Left lobe of liver (tissue), 2 donors: ENCODE measurements around the gene CNKSR2. TPM values are rescaled to one million over a fixed set of nuclear protein-coding genes. Genes with fewer than 3 reads are reported as not detected.

Experiments used
- ATAC-seq: fragments of 200-7000 bp; cut with Tn5 transposase; one replicate; pipeline ENCODE4 v1.9.1; 2020; ENCODE audit warnings: mild to moderate bottlenecking, moderate library complexity
- DNase-seq: peaks from one replicate; pipeline ENCODE4 v3.0.0-alpha.2; 2020; ENCODE audit warnings: low spot score
- total RNA-seq: library from RNA; stranded (reverse); gene quantifications from one replicate; pipeline ENCODE4 v1.2.1, GENCODE V29; 2021
- donor health status: DM: no; HTN: no; CAD: no; lungs with moderate emphysema.
- donor health status: DM: no; HTN: yes; CAD: no.

CNKSR2 gene
- total RNA-seq, 1 donor from 2014 or later = 2.2 TPM

DNA sequence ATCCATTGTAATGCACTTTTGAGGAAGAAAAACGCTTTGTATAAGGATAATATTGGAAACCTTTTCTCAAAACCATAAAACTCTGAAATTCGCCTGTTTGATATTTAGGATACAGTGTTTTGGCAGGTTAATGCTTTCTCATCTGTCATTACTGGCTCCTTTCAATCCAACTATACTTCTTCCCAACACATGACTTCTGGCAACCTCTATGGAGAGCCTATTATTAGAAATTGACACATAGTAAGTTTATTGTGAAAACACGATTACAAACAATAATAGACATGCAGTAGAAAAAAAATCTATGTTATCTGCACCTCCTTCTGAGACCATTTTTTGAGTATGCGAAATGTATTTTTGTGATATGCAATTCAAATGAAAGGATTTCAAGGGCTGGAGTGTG, 288.5 kb downstream of the CNKSR2 start:
- ATAC-seq = no peak
- DNase-seq = no peak

DNA sequence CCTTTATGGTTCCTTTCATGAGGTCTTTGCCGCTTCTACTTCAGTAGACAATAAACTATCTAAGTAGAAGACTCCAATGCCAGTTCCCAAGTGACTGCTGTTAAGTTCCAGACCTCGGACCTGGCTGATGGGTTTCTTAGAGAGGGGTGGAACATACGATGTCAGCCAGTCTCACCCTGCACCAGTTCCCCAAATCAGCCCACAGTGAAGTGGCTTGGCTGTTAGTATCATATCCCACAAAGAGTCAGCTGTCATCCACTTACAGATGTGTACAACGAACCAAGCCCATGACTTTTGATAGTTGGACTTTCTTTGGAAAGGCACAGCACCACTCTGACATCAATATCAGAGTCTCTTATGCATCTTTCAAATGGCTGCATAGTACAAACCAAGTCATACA, 292.0 kb downstream of the CNKSR2 start:
- DNase-seq = no peak
- no peak for ATAC-seq

DNA sequence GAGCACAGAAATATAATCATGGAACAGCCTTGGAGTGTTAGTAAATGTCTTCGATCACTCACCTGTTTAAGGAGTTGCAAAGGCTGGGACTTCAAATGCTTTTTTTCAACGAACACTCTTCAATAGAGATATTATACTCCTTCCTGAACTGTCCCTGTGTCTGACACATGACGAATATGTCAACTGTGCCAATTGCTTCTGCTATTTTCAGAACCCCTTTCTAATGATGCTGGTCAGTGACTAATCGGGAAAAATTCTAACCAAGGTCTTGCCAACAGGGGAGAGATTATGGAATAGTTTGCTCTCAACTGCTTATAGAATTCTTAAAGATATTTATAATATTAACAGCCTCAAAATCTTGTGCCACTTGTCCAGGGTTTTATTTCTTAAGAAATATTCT, 292.5 kb downstream of the CNKSR2 start:
- DNase-seq (no peak), ATAC-seq (no peak)

DNA sequence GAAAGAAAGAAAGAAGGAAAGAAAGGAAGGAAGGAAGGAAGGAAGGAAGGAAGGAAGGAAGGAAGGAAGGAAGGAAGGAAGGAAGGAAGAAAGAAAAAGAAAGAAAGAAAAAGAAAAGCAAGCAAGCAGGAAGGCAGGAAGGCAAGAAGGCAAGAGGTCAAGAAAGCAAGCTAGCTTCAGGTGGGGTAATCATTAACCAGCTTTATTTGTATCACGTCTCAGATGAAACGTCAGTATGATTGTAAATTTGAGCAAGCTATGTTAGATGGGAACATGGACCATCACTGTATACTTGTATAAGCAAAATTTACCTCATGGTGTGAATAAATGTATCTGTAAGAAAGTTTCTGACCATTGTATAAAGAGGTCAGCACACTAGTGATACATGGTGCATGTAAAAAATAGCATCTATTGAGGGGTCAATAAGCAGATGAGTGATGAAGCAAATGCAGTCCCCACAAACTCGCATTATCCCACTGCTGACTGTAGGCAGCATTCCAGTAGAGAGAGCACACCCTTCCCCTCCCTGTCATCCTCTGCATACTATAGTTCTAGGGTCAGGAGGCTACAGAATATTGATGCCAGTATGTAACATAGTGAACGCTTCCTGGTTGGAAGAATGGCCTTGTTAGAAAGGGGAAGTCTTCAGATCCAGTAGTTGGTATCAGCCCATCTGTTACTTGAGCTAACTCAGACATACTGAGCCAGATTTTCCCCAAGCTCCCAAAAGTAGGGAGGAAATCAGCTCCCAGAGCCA, 300.4 kb downstream of the CNKSR2 start:
- no peak for ATAC-seq
- DNase-seq = no peak

DNA sequence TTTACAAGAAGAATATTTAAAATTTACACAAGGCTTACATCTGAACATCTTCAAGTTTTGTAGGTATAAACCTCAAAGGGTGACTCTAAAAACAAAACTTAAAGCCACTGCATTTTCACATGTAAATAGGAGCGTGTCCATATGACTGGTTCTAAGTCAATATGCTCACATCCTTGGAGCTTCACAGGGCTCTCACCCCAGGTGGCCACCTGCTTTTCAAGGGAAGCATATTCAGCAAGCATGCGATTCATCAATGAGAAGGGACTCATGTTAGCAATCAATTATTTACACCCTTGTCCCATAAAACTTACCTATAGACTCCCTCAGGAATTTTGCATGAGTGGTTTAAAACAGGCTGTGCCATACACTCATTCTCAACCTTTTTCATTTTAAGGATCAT, 301.7 kb downstream of the CNKSR2 start:
- ATAC-seq = no peak
- DNase-seq = no peak

DNA sequence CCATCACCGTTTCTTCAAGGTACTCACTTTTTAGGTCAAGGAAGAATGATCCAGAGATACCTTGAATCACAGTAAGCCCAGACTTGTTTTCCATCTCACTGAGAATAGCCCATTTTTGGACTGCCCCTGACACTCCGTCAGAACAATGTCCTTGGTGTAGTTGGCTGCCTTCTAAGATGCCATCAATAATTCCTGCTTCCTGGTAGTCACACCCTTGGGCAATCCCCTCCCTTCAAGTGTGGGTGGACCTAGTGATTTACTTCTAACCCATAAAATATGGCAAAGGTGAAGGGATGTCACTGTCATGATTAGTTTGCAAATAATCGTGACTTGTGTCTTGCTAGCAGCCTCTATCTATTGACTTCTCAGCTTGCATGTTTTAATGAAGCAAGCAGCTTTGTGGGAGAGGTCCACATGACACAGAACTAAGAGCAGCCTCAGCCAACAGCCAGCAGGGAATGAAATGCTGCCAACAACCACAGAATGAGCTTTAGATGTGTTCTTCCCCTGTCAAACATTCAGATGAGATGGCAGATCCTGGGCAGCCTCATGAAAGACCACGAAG, 303.9 kb downstream of the CNKSR2 start:
- ATAC-seq (no peak), DNase-seq (no peak)

DNA sequence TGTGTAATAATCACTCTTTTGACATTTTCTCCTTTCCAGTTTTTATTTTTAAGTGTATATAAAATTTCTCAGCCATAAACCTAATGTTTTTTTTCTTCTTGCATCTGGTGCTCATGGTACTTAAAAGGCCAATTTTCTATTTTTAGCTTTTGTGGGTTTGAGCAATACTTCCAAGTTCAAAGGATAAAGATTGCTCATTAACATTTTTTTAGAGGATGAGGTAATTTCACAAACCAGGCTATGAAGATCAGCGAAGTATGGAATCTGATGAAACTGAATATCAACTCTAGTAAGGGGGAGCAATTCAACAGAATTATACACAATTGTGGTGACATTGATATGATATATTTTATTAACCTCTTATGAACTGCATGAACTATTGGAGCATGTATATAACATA, 309.7 kb downstream of the CNKSR2 start:
- DNase-seq = no peak
- ATAC-seq = peak; percentile 23

DNA sequence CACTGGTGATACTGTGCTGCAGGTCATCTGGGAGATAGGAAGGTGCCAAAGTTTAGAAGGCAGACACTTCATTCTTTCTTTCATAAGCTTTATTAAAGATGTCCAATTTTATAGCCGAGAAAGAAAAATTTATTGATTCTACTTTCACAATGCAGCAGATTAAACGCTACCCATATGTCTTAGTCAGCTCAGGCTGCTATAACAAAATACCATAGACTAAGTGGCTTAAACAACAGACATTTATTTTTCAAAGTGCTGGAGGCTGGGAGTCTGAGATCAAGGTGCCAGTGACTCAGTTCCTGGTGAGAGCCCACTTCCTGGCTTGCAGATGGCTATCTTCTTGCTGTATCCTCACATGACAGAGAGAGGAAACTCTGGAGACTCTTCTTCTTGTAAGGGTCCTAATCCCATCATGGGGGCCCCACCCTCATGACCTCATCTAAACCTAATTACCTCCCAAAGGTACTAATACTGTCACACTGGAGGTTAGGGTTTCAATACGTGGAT, 317.3 kb downstream of the CNKSR2 start:
- DNase-seq = no peak
- ATAC-seq = no peak

DNA sequence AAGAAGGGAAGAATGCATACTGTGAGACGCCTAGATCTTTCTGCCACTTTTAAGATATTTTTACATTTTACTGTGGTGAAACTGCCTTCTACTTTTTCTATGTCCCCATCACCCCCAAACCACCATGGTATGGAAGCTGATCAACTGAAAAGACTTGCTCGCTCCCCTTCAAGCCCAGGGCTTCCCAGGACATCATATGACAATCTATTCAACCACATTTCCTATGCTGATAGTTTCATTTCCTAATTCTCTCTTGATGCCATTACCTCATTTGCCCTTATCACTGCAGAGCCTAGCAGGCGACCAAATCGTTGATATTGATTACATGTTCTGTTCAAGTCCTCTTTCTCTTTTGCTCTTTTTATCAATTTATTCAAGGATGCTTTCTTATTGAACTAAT, 324.1 kb downstream of the CNKSR2 start:
- no peak for ATAC-seq

DNA sequence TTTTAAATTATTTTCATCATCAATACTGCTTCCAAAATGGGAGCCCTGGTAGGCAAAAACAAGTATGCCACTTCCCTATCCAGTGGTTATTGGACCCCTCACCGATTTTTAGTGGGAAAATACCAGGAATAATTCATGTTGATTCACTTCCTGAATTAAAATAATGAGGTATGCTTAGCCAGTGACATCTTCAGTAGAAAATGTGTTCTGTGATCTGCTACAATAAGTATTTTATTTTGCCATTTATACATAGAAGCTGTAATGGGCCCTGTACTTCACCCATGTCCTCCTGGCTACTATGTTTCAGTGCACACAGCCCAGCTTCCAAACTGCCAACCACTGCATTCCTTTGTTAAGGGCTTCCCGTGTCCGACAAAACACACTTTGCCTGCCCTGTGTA, 324.9 kb downstream of the CNKSR2 start:
- no peak for ATAC-seq

More for the DNA sequence above, 324.1 kb downstream of the CNKSR2 start:
- DNase-seq = no peak

DNA sequence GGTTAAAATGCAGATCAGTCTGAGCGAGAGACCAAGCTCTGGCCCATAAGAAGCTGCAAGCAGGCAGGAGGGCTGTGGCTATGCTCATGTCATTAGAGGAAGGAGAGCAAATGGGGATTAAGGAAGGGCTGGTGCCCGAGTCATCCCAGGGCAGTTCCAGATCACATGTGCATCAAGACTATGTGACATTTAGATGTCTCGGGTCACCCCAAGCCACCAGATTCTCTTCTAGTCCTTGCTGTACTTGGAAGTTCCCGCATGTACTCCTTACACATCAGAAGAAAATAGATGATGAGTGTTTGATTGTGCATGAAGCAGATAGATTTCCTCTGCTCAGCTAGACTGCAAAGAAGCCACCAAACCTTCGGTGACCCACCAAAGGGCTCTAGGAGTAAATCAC, 326.1 kb downstream of the CNKSR2 start:
- ATAC-seq (no peak), DNase-seq (no peak)

More for the DNA sequence above, 324.9 kb downstream of the CNKSR2 start:
- no peak for DNase-seq

DNA sequence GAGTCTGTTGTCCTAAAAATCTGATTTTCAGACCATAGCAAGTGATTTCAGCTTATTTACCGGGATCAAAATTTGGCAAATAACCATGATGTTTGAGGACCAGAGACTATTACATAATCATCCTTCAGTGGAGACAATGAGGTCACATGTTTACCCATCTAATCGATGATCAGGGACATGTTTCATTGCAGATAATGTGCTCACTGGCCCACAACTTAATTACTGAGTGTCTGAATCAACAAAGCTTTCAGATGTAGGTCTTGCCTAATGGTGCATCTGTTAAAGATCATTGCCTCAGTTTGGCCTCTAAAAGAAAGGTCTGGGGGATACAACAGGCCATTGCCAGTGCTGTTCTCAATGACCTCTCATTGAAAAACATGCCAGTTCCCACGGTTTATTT, 326.7 kb downstream of the CNKSR2 start:
- ATAC-seq (peak; percentile 77), DNase-seq (no peak)

DNA sequence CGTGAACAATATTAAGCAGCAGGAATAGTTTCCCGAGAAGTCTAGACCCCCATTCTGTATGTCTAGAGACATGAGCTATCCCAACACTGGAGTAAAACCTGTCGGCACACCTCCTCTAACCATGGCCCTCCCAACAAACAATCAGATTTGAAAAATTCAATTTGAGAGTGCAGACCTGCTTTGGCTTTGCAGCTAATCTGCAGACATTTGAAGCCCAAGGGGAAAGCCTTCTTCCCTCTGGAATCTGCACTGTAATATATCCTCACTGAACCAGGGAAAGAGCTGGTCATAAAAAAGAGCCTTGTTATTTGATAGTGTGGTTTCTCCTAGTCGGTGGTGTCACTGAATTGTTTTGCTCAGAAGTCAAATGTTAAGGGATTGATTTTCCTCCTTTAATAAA, 328.5 kb downstream of the CNKSR2 start:
- ATAC-seq = no peak

More for the DNA sequence above, 328.5 kb downstream of the CNKSR2 start:
- DNase-seq = no peak
